Kidney epithelial cell (primary cell): Measurements from ENCODE around the gene NSF. TPM values are rescaled to one million over a fixed set of nuclear protein-coding genes. Genes with fewer than 3 reads are reported as not detected.

Source experiments
- DNase-seq: peaks from one replicate; pipeline ENCODE4 v3.0.0-alpha.2; 2010; ENCODE audit warnings: low read depth
- H3K27me3 ChIP-seq: 2 replicates; pipeline ENCODE4 v1.6.0; 2011; ENCODE audit warnings: low read length; ENCODE audit not compliant: control insufficient read depth, insufficient read depth
- H3K36me3 ChIP-seq: 2 replicates; pipeline ENCODE4 v1.5.1; 2011; ENCODE audit warnings: low read length; ENCODE audit not compliant: control insufficient read depth, insufficient read depth
- H3K4me3 ChIP-seq: 2 replicates; pipeline ENCODE4 v1.5.1; 2011; ENCODE audit warnings: low read depth, mild to moderate bottlenecking, control low read depth, low read length
- CTCF ChIP-seq: IDR thresholded peaks from 2 replicates; pipeline ENCODE4 v1.5.1; 2011; ENCODE audit warnings: mild to moderate bottlenecking, moderate library complexity, low read length, control low read depth, inconsistent platforms; ENCODE audit not compliant: insufficient read depth, poor library complexity, severe bottlenecking
- total RNA-seq: library from RNA; depleted of rRNA; stranded (reverse); fragments of >200 nt; gene quantifications from 2 replicates; pipeline ENCODE4 v1.2.3, GENCODE V29; 2015

The NSF gene
- total RNA-seq, 1 donor from 2014 or later: 17.8 TPM

GRCh38 chr17:46803544-46803943 lies 213.1 kb downstream of the NSF start:
- peaks cover 2% of the 10 kb centered on the region for H3K27me3 ChIP-seq
- no peak for DNase-seq
- H3K4me3 ChIP-seq: no peak overlapping the region
- TF ChIP-seq CTCF: no peak
- H3K36me3 ChIP-seq: no peaks in the 10 kb centered on the region

GRCh38 chr17:46805771-46806170 lies 215.3 kb downstream of the NSF start:
- Histone ChIP-seq H3K27me3 (peaks cover 2% of the 10 kb centered on the region), H3K36me3 (no peaks in the 10 kb centered on the region), H3K4me3 (no peak overlapping the region)
- no peak for TF ChIP-seq CTCF
- no peak for DNase-seq

Other genes starting within 250 kb of the NSF start
- gene ARL17B, start 228.9 kb upstream of the NSF start, total RNA-seq: 2.1 and 3.8 TPM in 2 replicates
- gene LRRC37A2, start 78.2 kb upstream of the NSF start, total RNA-seq: 6.3 and 6.4 TPM in 2 replicates
- gene ARL17A, start 11.0 kb upstream of the NSF start, total RNA-seq: 4.3 and 5.6 TPM in 2 replicates
- 1.5 and 2.0 TPM in 2 replicates for gene WNT3, start 228.0 kb downstream of the NSF start, total RNA-seq